MCF 10A (cell line): ENCODE measurements around the gene PLD5. TPM values are rescaled to one million over a fixed set of nuclear protein-coding genes. Genes with fewer than 3 reads are reported as not detected.
A peak's percentile ranks its signal among the peaks of the same experiment; 100 is the strongest.

Source experiments
- BruUV-seq: library from RNA; stranded (reverse); fragments of 400-500 nt; replicated peaks from 2 replicates; lab custom pipeline; 2021; lab: Mats Ljungman, UMichigan
- CTCF ChIA-PET: fragments of 300-600 bp; sonication (Branson Sonifier 250); formaldehyde crosslinking; extraction: SDS; loops from one replicate; lab custom pipeline; 2021; ENCODE audit warnings: antibody characterized with exemption, inconsistent platforms; lab: Yijun Ruan, JAX
- POLR2A ChIA-PET: fragments of 300-600, 350-650 bp; sonication (Branson Sonifier 250); formaldehyde crosslinking; extraction: SDS; loops from one replicate; lab custom pipeline; 2020; ENCODE audit warnings: antibody characterized with exemption, inconsistent platforms; lab: Yijun Ruan, JAX
- DNase-seq: peaks from one replicate; pipeline ENCODE4 v3.0.0-alpha.2; 2018; ENCODE audit not compliant: unreplicated experiment
- H3K27ac Mint-ChIP-seq: one replicate; pipeline ENCODE4 v1.8.0; 2022; ENCODE audit warnings: mild to moderate bottlenecking, low read depth, mixed read lengths; ENCODE audit not compliant: unreplicated experiment
- H3K27me3 Mint-ChIP-seq: one replicate; pipeline ENCODE4 v1.8.0; 2022; ENCODE audit warnings: mixed read lengths; ENCODE audit not compliant: insufficient read depth, unreplicated experiment
- H3K36me3 Mint-ChIP-seq: one replicate; pipeline ENCODE4 v1.8.0; 2022; ENCODE audit warnings: mild to moderate bottlenecking, moderate library complexity, mixed read lengths; ENCODE audit not compliant: insufficient read depth, unreplicated experiment
- H3K4me1 Mint-ChIP-seq: one replicate; pipeline ENCODE4 v1.8.0; 2022; ENCODE audit warnings: mixed read lengths; ENCODE audit not compliant: insufficient read depth, unreplicated experiment
- H3K4me3 Mint-ChIP-seq: one replicate; pipeline ENCODE4 v1.8.0; 2022; ENCODE audit warnings: mild to moderate bottlenecking, moderate library complexity, mixed read lengths; ENCODE audit not compliant: unreplicated experiment
- H3K9me3 Mint-ChIP-seq: one replicate; pipeline ENCODE4 v1.8.0; 2022; ENCODE audit warnings: mixed read lengths; ENCODE audit not compliant: unreplicated experiment
- intact Hi-C: fragments of 100-400 bp; cut with micrococcal nuclease; formaldehyde crosslinking; loops from 2 replicates; pipeline ENCODE4 v1.14.1; 2022
- total RNA-seq: library from RNA; stranded (reverse); gene quantifications from 2 replicates; pipeline ENCODE4 v1.2.3, GENCODE V29; 2022
- TF ChIP-seq, protein P1 (sequence below): fragments of 200-600 bp; IDR thresholded peaks from one replicate; pipeline ENCODE4 v1.8.0; 2022; ENCODE audit warnings: antibody characterized with exemption, mild to moderate bottlenecking; ENCODE audit not compliant: unreplicated experiment

The PLD5 gene
- total RNA-seq, 1 experiment from 2014 or later = 18.3 TPM

GRCh38 chr1:242523719-242524570 is 552 bp downstream of the PLD5 start:
- no TSS peak for BruUV-seq
- TF ChIP-seq, protein P1, sequence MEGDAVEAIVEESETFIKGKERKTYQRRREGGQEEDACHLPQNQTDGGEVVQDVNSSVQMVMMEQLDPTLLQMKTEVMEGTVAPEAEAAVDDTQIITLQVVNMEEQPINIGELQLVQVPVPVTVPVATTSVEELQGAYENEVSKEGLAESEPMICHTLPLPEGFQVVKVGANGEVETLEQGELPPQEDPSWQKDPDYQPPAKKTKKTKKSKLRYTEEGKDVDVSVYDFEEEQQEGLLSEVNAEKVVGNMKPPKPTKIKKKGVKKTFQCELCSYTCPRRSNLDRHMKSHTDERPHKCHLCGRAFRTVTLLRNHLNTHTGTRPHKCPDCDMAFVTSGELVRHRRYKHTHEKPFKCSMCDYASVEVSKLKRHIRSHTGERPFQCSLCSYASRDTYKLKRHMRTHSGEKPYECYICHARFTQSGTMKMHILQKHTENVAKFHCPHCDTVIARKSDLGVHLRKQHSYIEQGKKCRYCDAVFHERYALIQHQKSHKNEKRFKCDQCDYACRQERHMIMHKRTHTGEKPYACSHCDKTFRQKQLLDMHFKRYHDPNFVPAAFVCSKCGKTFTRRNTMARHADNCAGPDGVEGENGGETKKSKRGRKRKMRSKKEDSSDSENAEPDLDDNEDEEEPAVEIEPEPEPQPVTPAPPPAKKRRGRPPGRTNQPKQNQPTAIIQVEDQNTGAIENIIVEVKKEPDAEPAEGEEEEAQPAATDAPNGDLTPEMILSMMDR = peak; percentile 41
- no peaks in the 10 kb centered on the region for H3K36me3 Mint-ChIP-seq
- H3K9me3 Mint-ChIP-seq = no peaks in the 10 kb centered on the region
- no peak overlapping the region for H3K27ac Mint-ChIP-seq
- ChIA-PET CTCF (interaction anchor here (0.5 to 1.9 kb wide), 28 partner anchors 9 to 858 kb away, joined by 3 to 13 read pairs (median 3); no protein-coding TSS in a partner anchor), POLR2A (interaction anchor here (0.8 to 1.0 kb wide), 2 partner anchors 105 to 303 kb away, joined by 3 read pairs; no protein-coding TSS in a partner anchor)
- peak overlapping the region; percentile 79 for H3K4me3 Mint-ChIP-seq
- intact Hi-C loops = loop anchor here (1.0 to 10.0 kb wide), 8 partner anchors 57 to 801 kb away; no protein-coding TSS in a partner anchor
- peak; percentile 74 for DNase-seq
- no peaks in the 10 kb centered on the region for H3K27me3 Mint-ChIP-seq
- peaks cover 26% of the 10 kb centered on the region for H3K4me1 Mint-ChIP-seq

DNA sequence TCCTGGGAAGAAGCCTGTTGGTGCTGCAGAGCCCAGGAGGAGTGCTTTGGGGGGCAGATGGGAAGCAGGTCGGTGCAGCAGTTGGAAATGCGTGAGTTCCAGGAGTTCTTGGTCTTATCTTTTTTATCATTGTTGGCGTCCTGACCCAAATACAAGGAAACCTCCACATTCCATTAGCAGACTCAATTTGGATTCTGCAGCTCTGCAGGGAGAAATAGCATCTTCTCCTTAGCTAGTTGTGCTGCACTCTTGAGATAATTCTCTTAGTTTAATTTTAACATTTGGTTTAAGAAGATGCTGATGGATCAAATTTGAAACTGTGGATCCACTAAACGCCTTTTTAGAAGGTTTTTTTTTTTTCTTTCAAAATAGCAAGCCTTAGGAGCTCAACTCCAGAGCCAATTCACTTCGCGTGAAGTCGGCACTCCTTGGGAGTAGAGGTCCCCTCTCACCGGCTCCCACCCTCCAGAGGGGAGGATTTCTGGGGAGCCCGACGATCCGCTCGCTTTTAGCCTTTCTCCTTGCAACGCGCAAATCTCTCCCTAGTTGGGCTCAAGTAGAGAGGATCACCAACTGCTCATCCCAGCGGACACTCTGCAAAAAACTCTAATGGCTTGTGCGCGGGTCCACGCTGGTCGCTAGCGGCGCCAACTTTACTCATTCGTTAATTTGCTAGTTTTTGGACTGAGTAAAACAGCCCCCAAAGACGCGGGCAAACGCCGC is 1.3 kb downstream of the PLD5 start:
- no peak overlapping the region for H3K27ac Mint-ChIP-seq
- DNase-seq = no peak
- H3K27me3 Mint-ChIP-seq = no peaks in the 10 kb centered on the region

GRCh38 chr1:242522304-242522945 is 2.1 kb downstream of the PLD5 start:
- TSS peak; percentile 32 for BruUV-seq
- POLR2A ChIA-PET = interaction anchor here (0.6 to 1.0 kb wide), 3 partner anchors 71 to 912 kb away, joined by 3 to 7 read pairs (median 3); no protein-coding TSS in a partner anchor
- CTCF ChIA-PET = interaction anchor here (0.6 to 1.9 kb wide), 14 partner anchors 15 to 762 kb away, joined by 3 to 13 read pairs (median 3); no protein-coding TSS in a partner anchor
- TF ChIP-seq, protein P1 = no peak
- Mint-ChIP-seq H3K4me3 (peak overlapping the region; percentile 79), H3K4me1 (peaks cover 26% of the 10 kb centered on the region), H3K27ac (no peak overlapping the region), H3K27me3 (no peaks in the 10 kb centered on the region), H3K36me3 (no peaks in the 10 kb centered on the region), H3K9me3 (no peaks in the 10 kb centered on the region)
- peak; percentile 25 for DNase-seq
- intact Hi-C loops = loop anchor here (5.0 to 10.0 kb wide), 4 partner anchors 120 to 508 kb away; no protein-coding TSS in a partner anchor

More for the DNA sequence above, 1.3 kb downstream of the PLD5 start:
- POLR2A ChIA-PET = interaction anchor here (0.6 to 1.0 kb wide), 5 partner anchors 72 to 913 kb away, joined by 3 to 7 read pairs (median 3); no protein-coding TSS in a partner anchor
- no peaks in the 10 kb centered on the region for H3K9me3 Mint-ChIP-seq
- TF ChIP-seq, protein P1 = no peak
- no peaks in the 10 kb centered on the region for H3K36me3 Mint-ChIP-seq
- intact Hi-C loops = loop anchor here (5.0 to 10.0 kb wide), 4 partner anchors 119 to 508 kb away; no protein-coding TSS in a partner anchor
- peak overlapping the region; percentile 79 for H3K4me3 Mint-ChIP-seq
- CTCF ChIA-PET = interaction anchor here (0.5 to 1.9 kb wide), 31 partner anchors 11 to 762 kb away, joined by 3 to 13 read pairs (median 3); no protein-coding TSS in a partner anchor
- no TSS peak for BruUV-seq
- peaks cover 26% of the 10 kb centered on the region for H3K4me1 Mint-ChIP-seq
